GF-D8 (cell line): ENCODE results near the gene FANCI.
A peak's percentile ranks its signal among the peaks of the same experiment; 100 is the strongest.

Experiments
- DNase-seq: peaks from one replicate; lab custom pipeline; 2025; lab: John Stamatoyannopoulos, UW

Gene FANCI

DNA sequence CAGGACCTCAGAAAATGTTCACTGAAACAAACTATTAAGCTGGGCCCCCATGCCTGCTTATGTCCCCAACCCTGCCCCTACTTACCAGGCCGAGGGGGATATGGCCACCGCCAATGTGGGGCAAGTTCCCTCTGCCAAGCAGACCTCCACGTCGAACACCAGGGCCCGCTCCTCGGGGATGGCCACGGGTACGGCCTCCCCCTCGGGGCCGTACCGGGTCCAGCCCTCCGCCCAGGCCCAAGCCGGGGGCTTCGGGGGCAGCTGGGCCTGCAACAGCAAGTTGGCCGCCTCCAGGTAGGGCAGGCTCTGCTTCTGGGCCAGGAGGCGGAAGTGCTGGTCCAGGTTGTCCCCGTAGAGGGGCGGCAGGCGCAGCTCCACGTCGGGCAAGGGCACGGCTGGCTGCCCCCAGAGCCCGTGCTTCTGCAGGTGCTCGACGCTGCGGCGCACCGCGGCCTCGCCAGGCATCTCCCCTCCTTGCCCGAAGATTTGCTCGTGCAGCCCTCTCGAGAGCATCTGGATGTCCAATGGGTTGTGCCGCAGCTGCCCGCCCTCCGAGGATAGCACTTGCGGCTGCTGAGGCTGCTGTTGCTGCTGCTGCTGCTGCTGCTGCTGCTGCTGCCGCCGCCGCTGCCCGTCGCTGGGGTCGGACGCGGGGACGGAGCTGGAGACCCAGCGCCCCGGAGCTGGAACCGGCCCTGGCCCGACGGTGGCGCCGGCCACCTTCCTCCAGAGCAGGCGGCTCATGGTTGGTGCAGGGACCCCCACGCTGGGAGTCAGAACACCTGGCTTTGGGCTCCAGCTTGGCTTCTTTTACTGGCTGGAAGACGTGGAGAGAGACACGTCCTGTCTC, 89.5 kb downstream of the FANCI start:
- DNase-seq = no peak

DNA sequence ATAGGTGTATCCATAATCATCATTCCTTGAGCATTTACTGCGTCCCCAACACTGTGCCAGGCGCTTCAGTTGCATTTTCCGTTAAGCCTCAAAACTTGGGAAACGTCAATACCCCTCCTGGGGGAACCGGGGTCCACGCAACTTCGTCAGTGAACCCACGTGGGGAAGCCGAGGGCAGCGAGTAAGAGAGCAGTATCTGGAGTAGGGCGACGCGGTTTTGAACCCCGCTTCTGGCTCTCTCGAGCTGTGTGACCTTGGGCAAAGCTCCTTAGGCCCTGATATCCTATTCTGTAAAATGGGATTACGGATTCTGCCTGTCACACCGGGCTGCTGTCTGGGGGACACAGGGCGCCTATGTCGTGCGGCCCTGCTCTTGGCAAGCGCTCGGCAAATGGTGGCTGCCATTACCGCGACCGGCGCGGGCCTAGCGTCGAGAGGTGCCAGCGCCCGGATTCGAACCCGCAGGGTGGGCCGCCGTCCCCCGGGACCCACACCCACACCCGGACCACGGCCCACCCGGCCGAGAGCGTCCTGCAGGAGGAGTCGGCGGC, 90.3 kb downstream of the FANCI start:
- DNase-seq = no peak

DNA sequence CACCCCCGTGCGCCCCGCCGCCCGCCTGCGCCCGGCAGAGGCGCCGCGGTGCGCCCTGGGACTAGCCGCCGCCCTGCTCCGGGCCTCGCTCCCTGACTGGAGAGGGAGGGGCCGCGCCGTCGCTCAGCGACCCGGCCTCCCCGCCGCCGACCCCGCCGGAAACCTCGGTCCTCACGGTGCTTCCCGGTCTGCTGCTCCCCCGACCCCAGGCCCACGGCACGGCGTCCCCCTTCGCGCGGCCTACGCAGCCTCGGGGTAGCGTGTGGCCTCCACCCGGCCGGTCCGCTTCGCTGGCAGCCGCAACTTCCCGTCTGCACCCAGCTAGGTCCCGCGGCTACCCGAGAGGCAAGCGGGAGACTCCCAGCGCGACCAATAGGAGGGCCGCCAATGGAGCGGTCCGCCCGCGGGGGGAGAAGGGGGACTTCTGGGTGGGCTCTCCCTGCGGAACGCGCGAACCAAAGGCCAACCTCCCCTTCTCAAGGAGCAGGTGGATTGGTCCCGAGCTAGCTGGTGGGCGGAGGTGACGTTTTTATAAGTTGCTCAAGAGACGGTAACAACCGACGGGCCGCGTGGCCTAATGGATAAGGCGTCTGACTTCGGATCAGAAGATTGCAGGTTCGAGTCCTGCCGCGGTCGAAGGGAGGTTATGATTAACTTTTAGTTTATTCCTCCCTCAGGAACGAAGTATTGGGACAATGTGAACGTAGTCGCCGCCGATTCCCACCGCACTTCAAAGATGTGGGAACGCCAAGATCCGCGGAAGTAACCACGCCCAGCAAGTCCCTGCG, 90.9 kb downstream of the FANCI start, which contains the start of gene POLG:
Gene POLG (minus strand): TSS at position 315 of the 788 bp plus-strand sequence. CDS start 1,070 bp downstream, outside the sequence.
- DNase-seq = peak; percentile 95

DNA sequence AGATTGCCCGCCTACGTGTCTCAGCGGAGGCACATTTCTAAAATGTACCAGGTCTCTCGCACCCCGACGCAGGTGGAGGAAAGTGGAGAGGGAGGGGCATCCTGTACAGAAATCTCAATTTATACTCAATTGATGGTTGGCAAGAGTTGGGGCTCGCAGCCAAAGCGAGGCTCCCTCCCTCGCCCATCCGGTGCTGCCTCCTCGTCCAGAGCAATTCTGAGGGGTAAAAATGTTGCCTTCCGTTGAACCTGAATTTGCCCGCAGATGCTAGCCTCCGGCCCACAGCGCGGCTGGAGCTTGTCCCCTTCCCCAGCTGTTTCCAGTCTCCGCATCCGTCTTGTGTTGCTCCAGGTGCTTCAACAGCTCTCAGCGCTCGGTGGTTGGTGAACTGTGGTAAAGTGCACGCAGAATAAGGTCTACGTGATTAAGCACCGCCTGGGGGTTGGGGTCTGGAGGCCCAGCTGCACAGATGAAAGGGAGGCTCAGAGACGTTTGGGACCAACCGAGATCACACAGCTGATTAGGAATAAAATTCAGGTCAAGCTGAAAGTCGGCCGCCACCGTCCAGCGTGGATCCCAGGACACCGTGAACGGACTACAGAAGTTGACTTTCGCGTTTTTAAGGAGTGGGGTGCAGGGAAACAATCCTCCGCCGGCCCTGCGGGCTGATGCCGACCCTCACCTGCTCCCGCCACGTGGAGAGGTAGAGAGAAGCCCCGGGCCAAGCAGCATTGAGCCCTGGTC, 91.7 kb downstream of the FANCI start:
- no peak for DNase-seq

DNA sequence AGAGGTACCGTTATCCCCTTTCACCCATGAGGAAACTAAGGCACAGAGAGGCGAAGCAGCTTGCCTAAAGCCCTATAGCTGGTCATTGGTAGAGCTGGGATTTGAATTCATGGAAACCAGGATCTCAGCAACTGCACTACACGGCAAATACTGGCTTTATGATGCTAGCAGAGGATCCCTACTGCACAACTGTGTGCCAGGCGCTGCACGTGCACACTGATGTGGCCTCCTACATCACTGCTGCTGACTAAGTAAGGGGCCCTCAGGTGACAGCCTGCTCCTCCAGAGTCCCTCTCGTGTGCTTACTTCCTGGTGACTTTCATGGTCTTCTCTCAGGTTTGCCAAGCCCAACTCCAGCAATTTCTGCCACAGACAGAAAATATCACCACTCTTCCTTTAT, 94.3 kb downstream of the FANCI start:
- DNase-seq = no peak

DNA sequence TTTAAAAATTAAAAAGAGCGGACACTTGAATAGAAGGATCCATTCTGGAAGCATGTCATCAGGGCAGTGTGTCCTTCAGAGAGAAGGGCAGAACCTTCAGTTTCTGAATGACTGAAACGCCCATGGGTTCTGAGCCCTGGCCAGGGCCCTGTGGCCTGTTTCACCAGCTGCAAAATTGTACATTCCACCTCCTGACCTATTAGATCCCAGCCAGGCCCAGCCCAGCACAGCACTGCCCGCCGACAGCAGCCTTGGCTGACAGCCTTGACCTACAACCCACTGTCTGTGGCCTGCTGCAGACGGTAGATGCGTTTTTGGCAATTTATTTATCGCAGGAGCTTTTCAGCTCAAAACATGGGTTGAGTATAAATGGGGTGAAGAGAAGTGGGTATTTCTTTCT, 96.8 kb downstream of the FANCI start:
- no peak for DNase-seq

DNA sequence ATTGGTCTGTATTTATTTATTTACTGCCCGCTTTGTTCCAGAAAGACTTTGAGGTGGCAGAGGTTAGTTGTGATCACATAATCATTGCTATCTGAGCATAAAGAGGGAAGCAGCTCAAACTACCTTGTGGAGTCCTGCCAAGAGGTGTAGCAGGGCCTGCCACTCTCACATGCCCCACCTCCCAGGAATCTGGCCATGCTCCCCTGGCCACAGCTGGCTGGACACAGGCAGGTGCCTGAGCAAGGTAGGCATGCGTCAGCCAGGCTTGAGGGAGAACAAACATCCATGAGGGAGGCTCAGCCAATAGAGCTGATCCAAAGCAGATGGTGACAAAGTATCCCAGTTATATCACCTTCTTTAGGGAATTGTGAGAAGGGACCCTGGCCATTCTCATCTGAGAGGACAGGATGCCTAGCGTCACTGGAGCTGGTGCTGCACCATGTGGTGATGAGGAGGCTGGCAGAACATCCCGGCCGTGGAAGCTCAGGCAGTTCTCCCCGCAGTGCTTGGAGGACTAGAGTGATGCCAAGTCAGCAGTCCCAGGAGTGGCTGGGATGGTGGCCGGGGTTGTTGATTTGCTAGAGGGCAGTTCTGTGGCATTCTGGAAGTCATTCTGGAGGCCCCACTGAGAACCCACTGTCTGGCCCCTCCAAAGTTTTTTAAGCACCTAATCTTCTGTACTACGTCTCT, 97.7 kb downstream of the FANCI start:
- no peak for DNase-seq

DNA sequence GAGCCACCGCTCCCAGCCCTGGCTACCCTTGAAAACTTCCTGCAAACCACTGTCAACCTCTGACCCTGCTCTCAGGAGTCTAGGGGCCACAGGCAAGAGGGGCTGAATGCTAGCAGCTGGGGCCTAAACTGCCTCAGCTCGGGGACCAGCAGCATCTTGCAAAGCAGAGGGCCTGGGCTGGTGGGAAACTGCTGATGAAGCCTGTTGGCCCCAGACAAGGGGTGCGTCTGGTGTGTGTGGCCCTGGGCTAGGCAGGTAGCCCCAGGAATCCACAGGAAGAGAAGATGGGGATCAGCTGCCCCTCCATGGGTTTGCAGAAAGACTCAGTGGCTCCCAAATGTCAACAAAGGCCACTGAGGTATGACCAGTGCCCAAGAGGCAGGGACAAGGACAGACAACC, 99.1 kb downstream of the FANCI start:
- DNase-seq = no peak

DNA sequence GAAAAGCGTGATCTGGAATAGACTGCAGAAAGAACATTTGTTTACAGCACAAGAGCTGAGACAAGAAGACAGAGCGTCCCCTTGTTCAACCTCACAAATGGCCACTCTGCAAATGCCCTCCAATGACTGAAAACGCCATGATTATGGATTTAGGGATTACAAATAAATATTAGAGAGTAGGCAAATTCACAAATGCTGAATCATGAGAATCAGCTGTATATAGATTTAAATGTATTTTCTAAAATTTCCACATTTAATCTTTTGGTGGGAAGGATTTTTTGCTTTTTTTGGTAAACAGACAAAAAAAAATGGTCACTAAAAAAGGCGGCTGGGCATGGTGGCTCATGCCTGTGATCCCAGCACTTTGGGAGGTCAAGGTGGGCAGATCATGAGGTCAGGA, 101.5 kb downstream of the FANCI start:
- no peak for DNase-seq

DNA sequence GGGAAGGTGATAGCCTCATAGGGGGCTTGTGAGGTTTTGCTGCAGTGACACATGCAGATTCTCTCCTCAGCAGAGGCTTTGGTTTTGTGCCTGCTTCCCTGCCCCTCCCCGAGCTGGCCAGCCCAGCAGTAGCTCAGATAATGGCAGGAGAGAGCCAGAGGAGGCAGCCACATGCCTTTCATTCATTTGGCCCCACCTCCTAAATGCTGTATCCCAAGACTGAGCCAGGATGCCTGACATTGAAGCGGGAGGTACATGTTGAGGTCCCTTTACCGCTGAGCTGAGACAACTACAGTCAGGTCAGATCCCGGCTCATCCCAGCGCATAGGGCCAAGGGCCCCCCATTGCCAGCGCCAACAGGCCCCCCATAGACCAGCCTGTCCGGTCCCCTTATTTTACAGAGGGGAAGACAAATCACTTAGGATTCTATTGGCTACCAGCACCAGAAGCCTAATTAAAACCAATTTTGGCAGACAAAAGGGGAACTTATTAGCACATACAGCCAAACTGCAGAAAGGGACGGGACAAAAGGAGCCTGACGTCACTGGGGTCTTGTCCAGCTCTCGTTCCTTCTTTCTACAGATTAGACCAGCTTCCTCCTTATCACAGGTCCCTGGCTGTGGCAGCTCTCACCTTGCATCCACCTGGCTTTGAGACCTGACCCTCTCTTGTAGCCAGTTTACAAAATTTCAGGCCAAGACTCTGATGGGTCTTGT, 102.9 kb downstream of the FANCI start:
- no peak for DNase-seq

DNA sequence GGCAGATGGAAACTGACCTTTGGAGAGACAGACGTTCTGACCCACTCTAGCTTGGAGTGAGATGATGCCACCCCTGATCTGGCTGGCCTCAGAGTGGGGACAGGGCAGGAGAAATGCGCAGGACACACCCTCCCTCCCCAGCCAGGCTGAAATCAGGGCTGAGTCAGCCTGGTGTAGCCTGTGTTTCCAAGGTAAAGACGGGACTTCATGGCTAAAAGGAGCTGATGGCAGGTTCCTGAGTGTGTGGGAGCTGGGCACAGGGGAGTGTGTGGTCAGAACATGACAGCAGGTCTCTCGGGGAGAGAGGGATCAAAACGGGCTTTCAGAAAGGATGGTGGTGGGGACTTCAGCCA, 105.4 kb downstream of the FANCI start:
- DNase-seq = no peak

DNA sequence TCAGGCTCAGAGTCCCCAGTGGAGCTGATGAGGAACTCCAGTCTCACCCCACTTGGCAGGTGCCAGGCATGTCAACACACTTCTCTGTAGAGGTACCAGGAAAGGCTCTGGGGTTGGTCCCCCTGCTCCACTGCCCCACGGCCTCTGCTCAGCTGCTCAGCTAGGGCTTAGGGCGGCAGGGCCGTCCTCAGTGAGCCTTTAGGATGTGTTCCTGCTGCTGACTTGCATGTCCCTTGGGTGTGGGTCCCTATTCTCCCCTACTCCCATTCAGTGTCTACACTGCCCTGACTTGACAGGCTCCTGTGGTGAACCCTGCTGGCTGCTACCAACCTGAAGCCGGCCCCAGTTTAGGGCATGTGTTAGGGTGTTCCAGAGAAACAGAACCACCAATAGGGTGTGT, 108.7 kb downstream of the FANCI start:
- no peak for DNase-seq

DNA sequence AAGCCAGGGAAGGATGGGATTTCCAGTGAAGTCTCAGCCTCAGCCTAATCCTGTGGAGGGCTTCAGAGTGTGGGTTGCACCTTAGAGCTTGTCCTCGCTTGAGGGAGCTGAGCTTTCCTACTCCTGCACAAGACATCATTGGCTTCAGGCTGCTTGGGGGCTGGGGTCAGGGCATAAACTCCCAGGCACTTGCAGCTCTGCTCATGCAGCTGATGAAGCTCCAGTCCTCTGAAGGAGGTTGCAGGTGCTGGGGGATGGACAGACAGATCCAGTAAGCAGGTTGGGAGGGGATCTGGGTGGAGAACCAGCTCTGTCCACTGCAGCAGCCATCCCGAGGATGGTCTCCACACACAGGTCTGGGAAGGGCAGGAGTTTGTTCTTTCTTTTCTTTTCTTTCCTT, 110.2 kb downstream of the FANCI start:
- DNase-seq = no peak

DNA sequence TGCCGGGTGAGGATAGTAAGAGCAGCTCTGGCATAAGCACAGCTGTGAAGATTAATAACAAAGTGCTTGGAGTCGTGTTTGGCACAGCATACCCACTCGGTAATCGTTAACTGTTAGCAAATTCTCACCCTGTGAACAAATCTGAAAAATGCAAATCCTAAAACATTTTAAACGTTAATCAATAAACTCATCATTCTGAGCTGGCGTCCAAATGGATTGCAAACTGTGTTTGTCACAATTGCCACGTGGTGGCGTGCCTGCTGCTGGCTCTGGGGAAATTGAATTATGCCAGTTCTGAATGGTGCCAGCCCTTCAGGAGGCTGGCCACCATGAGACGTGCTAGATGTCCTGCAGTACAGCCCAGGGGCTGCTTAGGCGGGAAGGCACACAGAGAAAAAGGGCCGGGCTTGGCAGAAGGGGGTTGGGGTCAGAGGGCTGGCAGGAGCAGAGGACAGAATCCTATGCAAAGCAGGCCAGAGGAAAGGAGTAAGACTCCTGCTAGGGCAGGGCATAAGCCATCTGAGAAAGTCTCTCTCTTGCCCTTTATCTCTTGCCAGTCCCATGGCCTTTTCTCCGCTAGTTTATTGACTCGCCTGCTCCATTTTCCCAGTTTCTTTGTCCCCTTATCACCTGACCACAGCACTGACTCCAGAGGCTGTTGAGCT, 113.0 kb downstream of the FANCI start:
- DNase-seq = no peak

DNA sequence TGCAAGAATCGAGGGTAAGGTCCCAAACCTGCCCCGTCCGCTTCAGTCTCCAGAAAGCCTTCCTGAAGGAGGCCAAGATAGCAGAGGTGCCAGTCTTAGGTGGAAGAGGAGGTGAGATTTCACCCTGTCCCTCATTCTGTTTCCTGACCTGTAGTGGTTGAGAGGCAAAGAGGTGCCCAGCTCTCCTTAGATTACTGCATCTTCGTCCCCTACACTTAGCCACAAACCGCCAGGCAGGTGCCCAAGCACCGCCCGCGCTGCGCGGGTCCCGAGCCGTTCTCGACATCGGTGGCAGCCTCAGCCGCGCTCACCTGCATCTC, 114.6 kb downstream of the FANCI start:
- DNase-seq = no peak

DNA sequence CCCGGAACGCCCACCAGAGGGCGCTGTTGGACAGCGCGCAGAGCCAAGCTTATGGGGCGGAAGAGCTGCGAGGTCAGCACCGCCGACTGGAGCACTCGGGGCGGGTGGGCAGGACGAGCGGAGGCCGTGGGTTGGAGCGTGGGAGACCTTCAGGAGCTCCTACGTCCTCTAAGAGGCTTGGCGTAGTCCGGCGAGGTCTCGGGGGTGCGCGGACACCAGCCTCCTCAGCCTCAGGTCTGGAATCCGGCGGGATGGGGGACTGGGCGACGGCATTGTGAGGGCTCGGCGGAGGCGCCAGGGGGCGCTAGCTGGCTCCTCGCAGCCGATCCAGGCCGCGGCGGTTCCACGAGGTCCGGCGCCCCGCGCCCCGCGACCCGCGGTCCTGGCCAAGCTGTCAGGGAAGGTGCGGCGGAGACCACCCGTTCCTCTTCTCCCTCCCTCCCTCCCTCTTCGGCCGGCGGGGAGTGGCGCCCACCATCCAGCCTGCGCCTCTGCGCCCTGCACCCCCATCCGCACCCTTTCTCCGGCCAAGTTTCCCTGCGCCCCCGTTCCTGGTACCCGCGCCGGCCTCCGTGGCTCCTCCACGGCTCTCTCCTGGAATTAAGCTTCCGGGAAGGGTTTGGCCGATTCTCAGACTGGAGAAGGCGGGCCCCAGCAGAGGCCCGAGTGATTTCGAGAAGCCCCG, 115.1 kb downstream of the FANCI start:
- DNase-seq = peak; percentile 41

DNA sequence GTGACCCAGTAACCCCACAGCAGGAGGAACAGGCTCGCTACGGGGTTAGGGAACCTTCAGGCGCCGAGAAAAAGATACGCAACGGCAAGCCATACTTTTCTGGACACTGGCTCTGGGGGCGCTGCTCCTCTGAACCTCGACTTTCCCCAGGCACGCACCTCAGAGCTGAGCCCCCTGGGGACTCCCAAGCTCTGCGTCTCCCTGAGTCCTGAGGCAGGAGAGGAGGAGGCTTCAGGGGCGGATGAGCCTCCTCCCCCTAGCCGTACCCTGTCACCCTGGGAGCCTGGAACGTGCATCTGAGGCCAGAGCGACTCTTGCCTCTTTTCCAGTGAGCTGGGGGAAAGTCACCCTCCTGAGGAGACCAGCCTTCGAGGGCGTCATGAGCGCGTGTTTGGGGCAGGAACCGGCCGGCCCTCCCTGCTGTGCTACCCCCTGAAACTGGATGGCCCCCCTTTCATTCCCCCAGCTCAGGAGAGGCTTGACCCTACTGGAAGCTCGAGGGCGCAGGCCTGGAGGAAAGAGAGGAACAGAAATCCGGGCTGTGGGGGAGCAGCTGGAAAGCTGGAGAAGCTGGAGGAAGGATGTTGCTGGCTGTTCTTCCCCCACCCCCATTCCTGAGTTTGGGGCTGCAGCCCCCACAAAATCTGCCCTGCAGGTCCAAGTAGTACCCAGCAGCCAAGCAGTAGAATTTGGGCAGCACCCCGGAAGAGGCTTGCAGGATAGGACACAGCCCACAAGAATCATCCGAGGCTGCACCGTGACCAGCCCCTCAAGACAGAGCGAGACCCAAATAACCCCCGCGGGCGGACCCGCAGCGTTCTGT, 115.9 kb downstream of the FANCI start:
- DNase-seq = no peak

DNA sequence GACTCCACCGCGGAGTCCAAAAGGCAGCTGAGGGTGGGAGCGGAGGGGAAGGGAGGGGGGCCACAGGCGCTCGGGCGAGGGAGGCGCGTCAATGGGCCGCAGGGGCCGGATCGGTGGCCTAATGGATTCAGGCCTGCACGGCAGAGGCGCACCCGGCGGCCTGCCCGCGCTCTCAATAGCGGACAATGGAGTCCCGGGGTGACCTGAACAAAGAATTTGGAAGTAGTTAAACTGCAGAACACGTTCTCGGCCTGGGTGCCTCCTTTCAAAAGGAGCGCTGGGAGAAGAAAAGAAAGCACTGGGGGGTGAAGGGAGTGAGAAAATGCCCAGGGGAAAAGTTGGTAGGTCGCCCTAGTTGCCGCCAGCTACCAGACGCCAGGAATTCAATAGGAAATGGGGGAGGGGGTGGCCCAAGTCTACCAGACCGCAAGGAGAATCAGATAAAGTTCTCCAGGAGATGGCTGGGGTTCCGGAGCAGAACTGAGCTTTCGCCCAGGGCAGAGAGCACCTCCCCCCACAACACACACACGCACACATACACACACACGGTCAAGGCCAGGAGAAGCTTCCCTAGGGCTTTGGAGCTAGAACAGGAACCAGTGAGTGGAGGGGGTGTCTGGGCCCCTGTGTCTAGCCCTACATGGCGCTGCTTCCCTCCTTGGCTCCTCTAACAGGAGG, 116.7 kb downstream of the FANCI start:
- peak; percentile 15 for DNase-seq
